GM13976 (cell line): ENCODE measurements around the gene JAG2.
A peak's percentile ranks its signal among the peaks of the same experiment; 100 is the strongest.

ENCODE experiments used
- DNase-seq: peaks from one replicate; pipeline ENCODE4 v3.0.0; 2012; ENCODE audit warnings: low spot score
- in situ Hi-C: fragments of 300-500 bp; cut with MboI; formaldehyde crosslinking; loops from one replicate; pipeline ENCODE4 v1.12.0; 2022; ENCODE audit warnings: low sequenced_read_pairs, mixed read lengths, inconsistent platforms; ENCODE audit not compliant: unreplicated experiment
- TF ChIP-seq, protein P1 (sequence below): IDR thresholded peaks from 2 replicates; pipeline ENCODE4 v1.5.1; 2012; ENCODE audit warnings: borderline replicate concordance, mild to moderate bottlenecking; ENCODE audit not compliant: insufficient read depth; ENCODE audit errors: extremely low read depth, missing control alignments, control extremely low read depth

JAG2 gene

DNA sequence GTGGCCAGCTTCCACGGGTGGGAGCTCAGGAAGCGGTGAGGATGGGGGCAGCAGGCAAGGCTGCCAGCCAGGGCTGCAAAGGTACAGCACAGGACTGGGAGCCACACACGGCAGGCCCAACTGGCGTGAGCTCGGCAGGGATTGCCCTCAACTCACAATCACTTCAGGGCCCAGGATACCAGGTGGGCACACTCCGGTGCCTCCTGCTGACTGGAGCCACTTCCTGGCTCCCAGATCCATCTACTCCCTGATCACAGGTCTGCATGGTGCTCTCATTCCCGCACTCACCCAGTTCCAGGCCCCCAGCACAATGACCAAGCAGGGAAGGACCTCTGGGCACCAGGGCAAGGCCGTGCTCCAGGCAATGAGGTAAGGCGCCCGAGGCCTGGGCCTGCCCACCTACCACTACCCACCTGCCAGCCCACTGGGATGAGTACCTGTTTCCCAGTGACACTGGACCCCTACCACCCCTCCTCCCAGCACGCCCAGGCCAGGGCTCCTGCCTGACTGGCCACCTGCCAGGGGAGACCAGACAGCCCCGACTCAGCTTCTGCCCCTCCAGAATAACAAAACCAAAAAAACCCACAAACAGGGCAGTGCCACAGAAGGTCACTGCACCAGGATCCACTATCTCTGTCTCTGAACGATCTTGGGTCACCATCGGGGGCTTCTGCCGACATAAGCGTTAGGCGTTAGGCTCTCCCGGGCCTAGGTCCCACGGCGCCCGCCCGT lies 1.8 kb downstream of the JAG2 start:
- TF ChIP-seq, protein P1, sequence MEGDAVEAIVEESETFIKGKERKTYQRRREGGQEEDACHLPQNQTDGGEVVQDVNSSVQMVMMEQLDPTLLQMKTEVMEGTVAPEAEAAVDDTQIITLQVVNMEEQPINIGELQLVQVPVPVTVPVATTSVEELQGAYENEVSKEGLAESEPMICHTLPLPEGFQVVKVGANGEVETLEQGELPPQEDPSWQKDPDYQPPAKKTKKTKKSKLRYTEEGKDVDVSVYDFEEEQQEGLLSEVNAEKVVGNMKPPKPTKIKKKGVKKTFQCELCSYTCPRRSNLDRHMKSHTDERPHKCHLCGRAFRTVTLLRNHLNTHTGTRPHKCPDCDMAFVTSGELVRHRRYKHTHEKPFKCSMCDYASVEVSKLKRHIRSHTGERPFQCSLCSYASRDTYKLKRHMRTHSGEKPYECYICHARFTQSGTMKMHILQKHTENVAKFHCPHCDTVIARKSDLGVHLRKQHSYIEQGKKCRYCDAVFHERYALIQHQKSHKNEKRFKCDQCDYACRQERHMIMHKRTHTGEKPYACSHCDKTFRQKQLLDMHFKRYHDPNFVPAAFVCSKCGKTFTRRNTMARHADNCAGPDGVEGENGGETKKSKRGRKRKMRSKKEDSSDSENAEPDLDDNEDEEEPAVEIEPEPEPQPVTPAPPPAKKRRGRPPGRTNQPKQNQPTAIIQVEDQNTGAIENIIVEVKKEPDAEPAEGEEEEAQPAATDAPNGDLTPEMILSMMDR = no peak
- DNase-seq = no peak
- in situ Hi-C loops = no loop called here

DNA sequence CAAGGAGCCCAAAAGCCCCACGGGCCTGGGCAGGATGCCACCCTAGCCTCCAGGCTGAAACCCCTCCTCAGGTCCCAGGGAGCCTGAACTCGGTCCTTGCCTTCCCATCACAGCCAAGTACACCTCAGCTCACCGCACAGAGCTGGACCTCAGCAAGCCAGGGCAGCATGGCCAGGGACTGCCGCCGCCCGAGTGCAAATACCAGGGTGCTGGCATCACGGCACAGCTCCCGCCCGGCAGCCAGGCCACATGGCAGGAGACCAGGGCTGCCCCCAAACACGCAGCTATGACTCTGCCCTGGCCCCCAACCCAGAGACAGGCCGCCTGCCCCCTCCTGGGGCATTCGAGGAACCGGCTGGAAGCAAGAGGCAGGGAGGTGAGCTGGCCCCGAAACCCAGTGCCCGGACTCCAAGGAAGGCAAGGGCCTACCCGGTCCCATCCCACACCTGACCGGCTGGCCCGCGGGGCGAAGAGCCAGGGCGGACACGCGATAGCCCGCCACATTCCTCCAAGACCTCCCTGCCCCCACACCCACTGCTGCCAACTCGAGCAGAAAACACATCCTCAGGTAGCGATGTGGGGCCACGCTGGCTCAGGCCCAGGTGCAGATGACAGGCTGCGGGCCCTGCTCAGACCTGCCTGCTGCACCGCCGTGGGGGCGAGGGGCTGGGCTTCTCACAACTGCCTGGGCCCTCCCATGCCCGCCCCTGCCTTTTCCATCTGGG lies 2.7 kb downstream of the JAG2 start:
- in situ Hi-C loops = no loop called here
- no peak for DNase-seq
- TF ChIP-seq, protein P1 = no peak

DNA sequence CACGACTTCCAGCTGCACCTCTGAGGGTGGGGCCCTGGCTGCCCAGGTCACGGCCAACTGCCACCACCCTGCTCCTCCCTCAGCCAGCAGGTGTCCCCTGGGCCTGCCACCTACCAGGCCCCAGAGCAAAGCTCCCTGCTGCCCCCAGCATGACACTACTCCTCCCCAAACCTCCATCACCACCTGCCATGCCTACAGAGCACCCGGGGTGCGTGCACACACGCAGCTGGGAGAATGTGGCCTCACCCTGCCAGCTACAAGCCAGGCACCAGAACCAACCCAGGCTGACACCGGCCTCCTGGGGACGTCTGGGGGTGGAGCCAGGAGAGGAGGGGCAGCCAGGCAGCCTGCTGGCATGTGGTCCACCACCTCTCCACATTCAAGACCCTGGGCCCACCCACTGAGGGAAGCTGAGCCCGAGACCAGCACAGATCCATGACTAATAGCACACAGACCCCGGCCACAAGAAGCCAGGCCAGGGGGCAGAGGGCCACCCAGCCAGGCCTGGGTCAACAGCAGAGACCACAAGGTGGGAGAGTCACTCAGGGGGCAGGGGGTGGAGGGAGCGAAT lies 3.4 kb downstream of the JAG2 start:
- TF ChIP-seq, protein P1 = no peak
- in situ Hi-C loops = no loop called here
- no peak for DNase-seq

DNA sequence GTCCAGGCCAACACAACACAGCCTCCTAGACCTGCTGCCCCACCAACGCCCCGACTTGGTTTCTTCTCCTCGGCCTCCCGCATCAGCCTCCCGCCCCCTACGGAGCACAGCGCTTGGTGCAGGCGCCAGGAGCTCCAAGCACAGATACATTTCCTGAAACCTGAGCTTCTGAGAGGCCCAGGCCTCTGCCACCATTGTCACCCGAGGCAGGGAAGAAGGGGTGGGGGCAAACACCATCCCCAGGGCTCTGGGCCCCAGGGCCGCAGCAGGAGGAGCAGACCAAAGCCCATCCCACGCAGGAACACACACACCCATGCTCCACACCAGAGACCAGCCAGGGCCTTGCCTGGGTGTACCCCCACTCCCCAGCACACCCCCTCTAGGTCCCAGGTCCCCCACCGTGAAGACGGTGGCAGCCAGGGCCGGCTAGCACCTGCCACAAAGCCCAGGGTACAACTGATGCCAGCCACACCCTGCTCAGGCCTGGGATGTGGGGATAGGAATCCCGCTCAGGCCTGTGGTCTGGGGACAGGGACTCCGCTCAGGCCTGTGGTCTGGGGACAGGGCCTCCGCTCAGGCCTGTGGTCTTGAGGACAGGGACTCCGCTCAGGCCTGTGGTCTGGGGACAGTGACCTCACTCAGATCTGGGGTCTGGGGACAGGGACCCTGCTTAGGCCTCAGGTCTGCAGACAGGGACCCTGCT lies 5.4 kb downstream of the JAG2 start:
- in situ Hi-C loops = no loop called here
- TF ChIP-seq, protein P1 = no peak
- DNase-seq = no peak

DNA sequence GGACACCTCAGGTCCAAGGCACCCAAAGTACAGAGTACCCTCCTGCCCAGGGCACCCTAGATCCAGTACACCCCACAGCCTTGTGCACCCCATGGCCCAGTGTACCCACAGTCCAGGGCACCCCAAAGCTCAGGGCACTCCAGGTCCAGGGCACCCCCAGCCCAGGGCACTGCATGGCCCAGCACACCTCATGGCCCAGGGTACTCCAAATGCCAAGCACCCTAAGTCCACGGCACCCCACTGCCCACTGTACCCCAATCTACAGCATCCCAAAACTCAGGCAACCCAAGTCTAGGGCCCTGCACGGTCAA lies 6.0 kb downstream of the JAG2 start:
- in situ Hi-C loops = no loop called here
- TF ChIP-seq, protein P1 = no peak
- no peak for DNase-seq

DNA sequence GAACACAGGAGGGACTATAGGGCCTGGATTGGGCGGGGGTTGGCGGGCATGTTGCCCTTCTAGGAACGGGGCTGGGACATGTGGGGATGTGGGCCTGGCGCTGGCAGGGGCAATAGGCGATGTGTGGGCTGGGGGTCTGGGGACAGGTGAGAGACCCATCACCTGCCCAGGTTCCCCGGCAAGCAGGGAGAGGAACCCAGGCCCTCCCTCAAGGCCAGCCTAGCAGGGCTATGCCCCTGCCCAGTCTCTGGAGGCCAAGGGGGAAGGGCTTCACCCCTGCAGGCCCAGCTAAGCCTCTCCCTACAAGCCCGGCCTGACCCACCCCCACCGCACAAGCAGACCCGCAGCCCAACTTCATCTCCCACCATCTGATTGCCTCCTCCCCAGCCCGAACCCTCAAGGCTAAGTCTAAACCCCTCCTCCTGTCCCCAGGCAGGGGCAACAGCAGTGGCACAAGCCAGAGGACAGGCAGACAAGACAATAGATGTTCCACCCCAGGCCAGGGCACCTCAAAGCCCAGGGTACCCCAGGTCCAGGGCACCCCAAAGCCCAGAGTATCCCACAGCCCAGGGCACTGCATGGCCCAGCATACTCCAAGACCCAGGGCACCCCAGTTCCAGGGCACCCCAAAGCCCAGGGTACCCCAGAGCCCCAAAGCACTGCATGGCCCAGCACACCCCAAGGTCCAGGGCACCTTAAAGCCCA lies 6.5 kb downstream of the JAG2 start:
- TF ChIP-seq, protein P1 = no peak
- peak; percentile 75 for DNase-seq
- in situ Hi-C loops = no loop called here
